ENCODE data around the gene IL17RC.

IL17RC gene

DNA sequence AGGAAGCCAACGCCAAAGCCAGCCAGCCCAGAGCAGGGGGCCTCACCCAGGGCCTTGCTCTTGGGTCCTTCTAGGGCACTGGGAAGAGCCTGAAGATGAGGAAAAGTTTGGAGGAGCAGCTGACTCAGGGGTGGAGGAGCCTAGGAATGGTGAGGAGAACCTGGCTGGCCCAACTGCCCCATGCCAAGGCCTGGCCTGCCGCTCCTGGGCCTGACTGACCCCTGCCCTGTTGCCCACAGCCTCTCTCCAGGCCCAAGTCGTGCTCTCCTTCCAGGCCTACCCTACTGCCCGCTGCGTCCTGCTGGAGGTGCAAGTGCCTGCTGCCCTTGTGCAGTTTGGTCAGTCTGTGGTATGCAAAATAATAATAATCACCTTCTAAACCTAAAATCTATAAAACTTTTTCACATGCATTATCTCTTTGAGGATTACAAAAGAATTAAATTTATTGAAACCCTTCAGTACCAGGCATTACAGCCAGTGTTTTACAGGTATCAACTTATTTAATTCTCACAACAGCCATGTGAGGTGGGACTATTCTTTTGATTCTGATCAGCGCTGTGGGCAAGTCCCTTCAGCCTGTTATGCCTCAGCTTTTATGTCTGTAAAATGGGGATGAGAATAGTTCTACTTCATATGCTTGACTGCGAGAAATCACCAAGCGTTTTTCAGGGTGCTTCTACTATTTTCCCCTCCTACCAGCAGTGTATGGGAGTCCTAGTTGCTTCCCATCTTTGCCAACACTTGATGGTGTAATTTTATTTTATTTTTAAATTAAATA, 1.6 kb downstream of the IL17RC start:
- TF ChIP-seq, protein P1, sequence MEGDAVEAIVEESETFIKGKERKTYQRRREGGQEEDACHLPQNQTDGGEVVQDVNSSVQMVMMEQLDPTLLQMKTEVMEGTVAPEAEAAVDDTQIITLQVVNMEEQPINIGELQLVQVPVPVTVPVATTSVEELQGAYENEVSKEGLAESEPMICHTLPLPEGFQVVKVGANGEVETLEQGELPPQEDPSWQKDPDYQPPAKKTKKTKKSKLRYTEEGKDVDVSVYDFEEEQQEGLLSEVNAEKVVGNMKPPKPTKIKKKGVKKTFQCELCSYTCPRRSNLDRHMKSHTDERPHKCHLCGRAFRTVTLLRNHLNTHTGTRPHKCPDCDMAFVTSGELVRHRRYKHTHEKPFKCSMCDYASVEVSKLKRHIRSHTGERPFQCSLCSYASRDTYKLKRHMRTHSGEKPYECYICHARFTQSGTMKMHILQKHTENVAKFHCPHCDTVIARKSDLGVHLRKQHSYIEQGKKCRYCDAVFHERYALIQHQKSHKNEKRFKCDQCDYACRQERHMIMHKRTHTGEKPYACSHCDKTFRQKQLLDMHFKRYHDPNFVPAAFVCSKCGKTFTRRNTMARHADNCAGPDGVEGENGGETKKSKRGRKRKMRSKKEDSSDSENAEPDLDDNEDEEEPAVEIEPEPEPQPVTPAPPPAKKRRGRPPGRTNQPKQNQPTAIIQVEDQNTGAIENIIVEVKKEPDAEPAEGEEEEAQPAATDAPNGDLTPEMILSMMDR (conservative IDR thresholded peaks at IDR 0.05; ENCODE audit: low read depth, low read length) = no peak
- H3K4me3 ChIP-seq (ENCODE audit: low read length) = no peak overlapping the region
- no peak for DNase-seq (ENCODE audit: low read depth)

DNA sequence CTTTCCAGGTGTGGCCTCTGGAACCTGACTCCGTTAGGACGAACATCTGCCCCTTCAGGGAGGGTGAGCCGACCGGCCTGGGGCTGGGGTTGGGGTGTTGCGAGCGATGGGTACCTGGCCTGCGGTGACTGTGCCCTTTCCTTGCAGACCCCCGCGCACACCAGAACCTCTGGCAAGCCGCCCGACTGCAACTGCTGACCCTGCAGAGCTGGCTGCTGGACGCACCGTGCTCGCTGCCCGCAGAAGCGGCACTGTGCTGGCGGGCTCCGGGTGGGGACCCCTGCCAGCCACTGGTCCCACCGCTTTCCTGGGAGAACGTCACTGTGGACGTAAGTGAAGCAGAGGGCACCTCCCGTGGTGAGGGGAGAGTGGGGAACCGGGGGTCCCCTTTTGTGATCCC, 11.3 kb downstream of the IL17RC start:
- TF ChIP-seq, protein P1 (conservative IDR thresholded peaks at IDR 0.05; ENCODE audit: low read depth, low read length) = no peak
- H3K4me3 ChIP-seq (ENCODE audit: low read length) = no peak overlapping the region
- no peak for DNase-seq (ENCODE audit: low read depth)

DNA sequence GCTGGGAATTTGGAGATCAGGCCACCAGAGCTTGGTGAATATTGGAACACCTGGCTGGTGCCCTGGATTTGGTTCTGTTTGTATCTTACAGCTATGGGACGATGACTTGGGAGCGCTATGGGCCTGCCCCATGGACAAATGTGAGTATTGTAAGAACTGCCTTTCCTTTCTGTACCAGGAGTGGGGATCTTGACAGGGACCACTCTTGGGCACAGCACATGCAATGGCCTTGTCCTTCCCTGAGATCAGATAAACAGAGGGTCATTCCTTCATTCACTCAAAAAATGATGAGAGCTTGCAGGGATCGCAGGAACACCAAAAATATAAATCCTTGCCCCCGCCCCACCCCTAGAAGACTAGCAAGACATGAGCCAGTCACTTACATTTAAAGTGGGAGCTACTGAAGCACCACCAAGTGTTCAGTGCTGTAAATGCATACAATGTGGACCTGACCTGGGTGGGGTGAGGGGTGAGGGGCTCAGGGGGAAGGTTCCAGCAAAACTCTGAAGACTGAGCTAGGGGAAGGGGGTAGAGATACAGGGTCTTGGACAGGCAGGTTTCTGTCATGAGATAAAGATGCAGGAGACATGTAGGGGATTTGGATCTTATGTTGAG, 14.0 kb downstream of the IL17RC start:
- no peak overlapping the region for H3K4me3 ChIP-seq (ENCODE audit: low read length)
- TF ChIP-seq, protein P1 (conservative IDR thresholded peaks at IDR 0.05; ENCODE audit: low read depth, low read length) = peak; percentile 13
- DNase-seq (ENCODE audit: low read depth) = no peak

- DNase-seq (ENCODE audit: low read depth) = no peak
- peak overlapping the region; percentile 76 for H3K4me3 ChIP-seq (ENCODE audit: low read length)
- TF ChIP-seq, protein P1 (conservative IDR thresholded peaks at IDR 0.05; ENCODE audit: low read depth, low read length) = no peak
Observed at GRCh38 chr3:9932535-9932842, 15.6 kb downstream of the IL17RC start.

DNA sequence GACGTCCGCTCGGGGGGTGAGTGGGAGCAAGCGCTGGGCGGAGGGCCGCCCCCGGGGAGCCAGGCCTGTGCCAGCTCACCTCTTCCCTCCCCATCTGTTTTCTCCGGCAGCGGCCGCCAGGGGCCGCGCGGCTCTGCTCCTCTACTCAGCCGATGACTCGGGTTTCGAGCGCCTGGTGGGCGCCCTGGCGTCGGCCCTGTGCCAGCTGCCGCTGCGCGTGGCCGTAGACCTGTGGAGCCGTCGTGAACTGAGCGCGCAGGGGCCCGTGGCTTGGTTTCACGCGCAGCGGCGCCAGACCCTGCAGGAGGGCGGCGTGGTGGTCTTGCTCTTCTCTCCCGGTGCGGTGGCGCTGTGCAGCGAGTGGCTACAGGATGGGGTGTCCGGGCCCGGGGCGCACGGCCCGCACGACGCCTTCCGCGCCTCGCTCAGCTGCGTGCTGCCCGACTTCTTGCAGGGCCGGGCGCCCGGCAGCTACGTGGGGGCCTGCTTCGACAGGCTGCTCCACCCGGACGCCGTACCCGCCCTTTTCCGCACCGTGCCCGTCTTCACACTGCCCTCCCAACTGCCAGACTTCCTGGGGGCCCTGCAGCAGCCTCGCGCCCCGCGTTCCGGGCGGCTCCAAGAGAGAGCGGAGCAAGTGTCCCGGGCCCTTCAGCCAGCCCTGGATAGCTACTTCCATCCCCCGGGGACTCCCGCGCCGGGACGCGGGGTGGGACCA, 16.1 kb downstream of the IL17RC start:
- TF ChIP-seq, protein P1 (conservative IDR thresholded peaks at IDR 0.05; ENCODE audit: low read depth, low read length) = peak; percentile 83
- peak overlapping the region; percentile 76 for H3K4me3 ChIP-seq (ENCODE audit: low read length)
- no peak for DNase-seq (ENCODE audit: low read depth)

- peak within 1 kb of the TSS; percentile 76 for H3K4me3 ChIP-seq (ENCODE audit: low read length)
- TF ChIP-seq, protein P1 (conservative IDR thresholded peaks at IDR 0.05; ENCODE audit: low read depth, low read length) = no peak
- peak; percentile 82 for DNase-seq (ENCODE audit: low read depth)
Observed at GRCh38 chr3:9933561-9934234, 16.8 kb downstream of the IL17RC start, which contains the start of gene CRELD1. Gene CRELD1 (plus strand): TSS chr3:9933834. CDS start chr3:9934439, 605 bp downstream.
